SK-N-SH treated with all-trans-retinoic acid at 6 μM for 48 hours (cell line): ENCODE data around the gene EPN3.
A peak's percentile ranks its signal among the peaks of the same experiment; 100 is the strongest.

ENCODE experiments used
- ATAC-seq: fragments of 200-7000 bp; cut with Tn5 transposase; 3 replicates; pipeline ENCODE4 v1.9.1; 2020; ENCODE audit warnings: mild to moderate bottlenecking, moderate library complexity
- ARNTL ChIP-seq: fragments of 450-650 bp; formaldehyde crosslinking; IDR thresholded peaks from 2 replicates; pipeline ENCODE4 v1.5.0; 2020; ENCODE audit warnings: low read depth, mild to moderate bottlenecking, moderate library complexity, borderline replicate concordance
- CSDC2 ChIP-seq: fragments of 250-450 bp; sonication (Bioruptor Pico); IDR thresholded peaks from 2 replicates; pipeline ENCODE4 v1.5.0; 2020; ENCODE audit warnings: mild to moderate bottlenecking, moderate library complexity
- ESRRG ChIP-seq: fragments of 250-450 bp; sonication (Bioruptor Pico); IDR thresholded peaks from 2 replicates; pipeline ENCODE4 v1.6.1; 2021; ENCODE audit warnings: mild to moderate bottlenecking
- GLIS3 ChIP-seq: fragments of 250-450 bp; sonication (Bioruptor Pico); IDR thresholded peaks from 2 replicates; pipeline ENCODE4 v1.5.0; 2020; ENCODE audit warnings: mild to moderate bottlenecking, moderate library complexity
- ISL1 ChIP-seq: fragments of 250-450 bp; sonication (Bioruptor Pico); IDR thresholded peaks from 2 replicates; pipeline ENCODE4 v2.1.2; 2022; ENCODE audit warnings: mild to moderate bottlenecking, moderate library complexity
- OSR1 ChIP-seq: fragments of 250-450 bp; sonication (Bioruptor Pico); IDR thresholded peaks from 2 replicates; pipeline ENCODE4 v1.8.0; 2022; ENCODE audit warnings: moderate library complexity, mild to moderate bottlenecking, inconsistent platforms
- PPARA ChIP-seq: fragments of 250-450 bp; sonication (Bioruptor Pico); IDR thresholded peaks from 2 replicates; pipeline ENCODE4 v1.5.0; 2020; ENCODE audit warnings: mild to moderate bottlenecking, borderline replicate concordance
- SNAI2 ChIP-seq: fragments of 250-450 bp; sonication (Bioruptor Pico); IDR thresholded peaks from 2 replicates; pipeline ENCODE4 v1.5.0; 2020; ENCODE audit warnings: mild to moderate bottlenecking, moderate library complexity
- TCF4 ChIP-seq: fragments of 250-450 bp; sonication (Bioruptor Pico); IDR thresholded peaks from 2 replicates; pipeline ENCODE4 v1.8.0; 2021; ENCODE audit warnings: mild to moderate bottlenecking, moderate library complexity, borderline replicate concordance
- TOX ChIP-seq: fragments of 250-450 bp; sonication (Bioruptor Pico); IDR thresholded peaks from 2 replicates; pipeline ENCODE4 v1.8.0; 2021; ENCODE audit warnings: mild to moderate bottlenecking, moderate library complexity, borderline replicate concordance
- TSHZ2 ChIP-seq: fragments of 250-450 bp; sonication (Bioruptor Pico); IDR thresholded peaks from 2 replicates; pipeline ENCODE4 v1.5.0; 2020; ENCODE audit warnings: mild to moderate bottlenecking, moderate library complexity
- ZC3H10 ChIP-seq: fragments of 250-450 bp; sonication (Bioruptor Pico); IDR thresholded peaks from 2 replicates; pipeline ENCODE4 v1.5.1; 2021; ENCODE audit warnings: mild to moderate bottlenecking, moderate library complexity
- ZFP3 ChIP-seq: fragments of 250-450 bp; sonication (Bioruptor Pico); IDR thresholded peaks from 2 replicates; pipeline ENCODE4 v1.5.0; 2020; ENCODE audit warnings: mild to moderate bottlenecking, moderate library complexity
- ZFP30 ChIP-seq: fragments of 450-650 bp; formaldehyde crosslinking; IDR thresholded peaks from 2 replicates; pipeline ENCODE4 v1.5.0; 2022; ENCODE audit warnings: mild to moderate bottlenecking, moderate library complexity
- ZNF565 ChIP-seq: fragments of 450-650 bp; formaldehyde crosslinking; conservative IDR thresholded peaks from 2 replicates; pipeline ENCODE4 v1.5.0; 2020; ENCODE audit warnings: low read depth, mild to moderate bottlenecking, moderate library complexity
- ZNF70 ChIP-seq: fragments of 450-650 bp; formaldehyde crosslinking; IDR thresholded peaks from 2 replicates; pipeline ENCODE4 v1.5.0; 2020; ENCODE audit warnings: mild to moderate bottlenecking, moderate library complexity
- ZNF8 ChIP-seq: fragments of 450-650 bp; formaldehyde crosslinking; IDR thresholded peaks from 2 replicates; pipeline ENCODE4 v1.5.0; 2020; ENCODE audit warnings: mild to moderate bottlenecking, moderate library complexity
- TF ChIP-seq, protein P1 (sequence below): fragments of 250-450 bp; sonication (Bioruptor Pico); IDR thresholded peaks from 2 replicates; pipeline ENCODE4 v1.5.1; 2020; ENCODE audit warnings: low read depth, mild to moderate bottlenecking, moderate library complexity
- TF ChIP-seq, protein P2 (sequence below): fragments of 250-450 bp; sonication (Bioruptor Pico); IDR thresholded peaks from 2 replicates; pipeline ENCODE4 v1.8.0; 2021; ENCODE audit warnings: low read depth, mild to moderate bottlenecking, moderate library complexity, borderline replicate concordance
- TF ChIP-seq, protein P3 (sequence below): fragments of 250-450 bp; sonication (Bioruptor Pico); IDR thresholded peaks from 2 replicates; pipeline ENCODE4 v1.8.0; 2020; ENCODE audit warnings: mild to moderate bottlenecking, moderate library complexity, borderline replicate concordance

EPN3 gene

GRCh38 chr17:50559674-50560184 is 27.2 kb downstream of the EPN3 start:
- peak; percentile 60 for ATAC-seq
- TF ChIP-seq ISL1 (CRISPR knock-in tag) (no peak), ZFP30 (no peak), TCF4 (CRISPR knock-in tag) (no peak), TOX (no peak)
- TF ChIP-seq, all 23 proteins: peak for 0

GRCh38 chr17:50560185-50560824 is 27.8 kb downstream of the EPN3 start, which contains the start of gene CACNA1G:
CACNA1G (plus strand) TSS chr17:50560715; CDS start chr17:50561460, 745 bp downstream.
- no peak for TF ChIP-seq ZFP3 (CRISPR knock-in tag)
- no peak for TF ChIP-seq TOX
- no peak for TF ChIP-seq ZNF70
- TF ChIP-seq ZC3H10 (CRISPR knock-in tag): no peak
- TF ChIP-seq GLIS3 (CRISPR knock-in tag): no peak
- no peak for TF ChIP-seq OSR1 (CRISPR knock-in tag)
- no peak for TF ChIP-seq ZNF565 (CRISPR knock-in tag)
- TF ChIP-seq CSDC2 (CRISPR knock-in tag): no peak
- TF ChIP-seq PPARA (CRISPR knock-in tag): no peak
- peak; percentile 87 for ATAC-seq

GRCh38 chr17:50560931-50561745 is 28.6 kb downstream of the EPN3 start:
- TF ChIP-seq SNAI2 (no peak), TSHZ2 (CRISPR knock-in tag) (no peak), ZNF565 (CRISPR knock-in tag) (no peak), ZC3H10 (CRISPR knock-in tag) (no peak), ZFP3 (CRISPR knock-in tag) (no peak), TOX (no peak), ISL1 (CRISPR knock-in tag) (no peak), OSR1 (CRISPR knock-in tag) (no peak), ZFP30 (no peak), ZNF70 (no peak), CSDC2 (CRISPR knock-in tag) (no peak), ARNTL (no peak), PPARA (CRISPR knock-in tag) (no peak), TCF4 (CRISPR knock-in tag) (no peak)
- TF ChIP-seq, protein P1, sequence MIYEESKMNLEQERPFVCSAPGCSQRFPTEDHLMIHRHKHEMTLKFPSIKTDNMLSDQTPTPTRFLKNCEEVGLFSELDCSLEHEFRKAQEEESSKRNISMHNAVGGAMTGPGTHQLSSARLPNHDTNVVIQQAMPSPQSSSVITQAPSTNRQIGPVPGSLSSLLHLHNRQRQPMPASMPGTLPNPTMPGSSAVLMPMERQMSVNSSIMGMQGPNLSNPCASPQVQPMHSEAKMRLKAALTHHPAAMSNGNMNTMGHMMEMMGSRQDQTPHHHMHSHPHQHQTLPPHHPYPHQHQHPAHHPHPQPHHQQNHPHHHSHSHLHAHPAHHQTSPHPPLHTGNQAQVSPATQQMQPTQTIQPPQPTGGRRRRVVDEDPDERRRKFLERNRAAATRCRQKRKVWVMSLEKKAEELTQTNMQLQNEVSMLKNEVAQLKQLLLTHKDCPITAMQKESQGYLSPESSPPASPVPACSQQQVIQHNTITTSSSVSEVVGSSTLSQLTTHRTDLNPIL (CRISPR knock-in tag): no peak
- TF ChIP-seq, protein P2, sequence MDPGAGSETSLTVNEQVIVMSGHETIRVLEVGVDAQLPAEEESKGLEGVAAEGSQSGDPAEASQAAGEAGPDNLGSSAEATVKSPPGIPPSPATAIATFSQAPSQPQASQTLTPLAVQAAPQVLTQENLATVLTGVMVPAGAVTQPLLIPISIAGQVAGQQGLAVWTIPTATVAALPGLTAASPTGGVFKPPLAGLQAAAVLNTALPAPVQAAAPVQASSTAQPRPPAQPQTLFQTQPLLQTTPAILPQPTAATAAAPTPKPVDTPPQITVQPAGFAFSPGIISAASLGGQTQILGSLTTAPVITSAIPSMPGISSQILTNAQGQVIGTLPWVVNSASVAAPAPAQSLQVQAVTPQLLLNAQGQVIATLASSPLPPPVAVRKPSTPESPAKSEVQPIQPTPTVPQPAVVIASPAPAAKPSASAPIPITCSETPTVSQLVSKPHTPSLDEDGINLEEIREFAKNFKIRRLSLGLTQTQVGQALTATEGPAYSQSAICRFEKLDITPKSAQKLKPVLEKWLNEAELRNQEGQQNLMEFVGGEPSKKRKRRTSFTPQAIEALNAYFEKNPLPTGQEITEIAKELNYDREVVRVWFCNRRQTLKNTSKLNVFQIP (CRISPR knock-in tag): no peak
- TF ChIP-seq, all 23 proteins: peak for 0
- no peak for ATAC-seq

- ATAC-seq: no peak
- TF ChIP-seq ZNF8 (CRISPR knock-in tag) (no peak), SNAI2 (no peak), GLIS3 (CRISPR knock-in tag) (no peak), ZNF565 (CRISPR knock-in tag) (no peak), ARNTL (no peak), ZFP3 (CRISPR knock-in tag) (no peak), PPARA (CRISPR knock-in tag) (no peak), ESRRG (no peak), TCF4 (CRISPR knock-in tag) (no peak), TSHZ2 (CRISPR knock-in tag) (no peak), ZNF70 (no peak), ZC3H10 (CRISPR knock-in tag) (no peak)
- TF ChIP-seq, protein P2 (CRISPR knock-in tag): no peak
- TF ChIP-seq, protein P3, sequence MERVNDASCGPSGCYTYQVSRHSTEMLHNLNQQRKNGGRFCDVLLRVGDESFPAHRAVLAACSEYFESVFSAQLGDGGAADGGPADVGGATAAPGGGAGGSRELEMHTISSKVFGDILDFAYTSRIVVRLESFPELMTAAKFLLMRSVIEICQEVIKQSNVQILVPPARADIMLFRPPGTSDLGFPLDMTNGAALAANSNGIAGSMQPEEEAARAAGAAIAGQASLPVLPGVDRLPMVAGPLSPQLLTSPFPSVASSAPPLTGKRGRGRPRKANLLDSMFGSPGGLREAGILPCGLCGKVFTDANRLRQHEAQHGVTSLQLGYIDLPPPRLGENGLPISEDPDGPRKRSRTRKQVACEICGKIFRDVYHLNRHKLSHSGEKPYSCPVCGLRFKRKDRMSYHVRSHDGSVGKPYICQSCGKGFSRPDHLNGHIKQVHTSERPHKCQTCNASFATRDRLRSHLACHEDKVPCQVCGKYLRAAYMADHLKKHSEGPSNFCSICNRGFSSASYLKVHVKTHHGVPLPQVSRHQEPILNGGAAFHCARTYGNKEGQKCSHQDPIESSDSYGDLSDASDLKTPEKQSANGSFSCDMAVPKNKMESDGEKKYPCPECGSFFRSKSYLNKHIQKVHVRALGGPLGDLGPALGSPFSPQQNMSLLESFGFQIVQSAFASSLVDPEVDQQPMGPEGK: no peak
Measured at GRCh38 chr17:50561746-50562141, 29.2 kb downstream of the EPN3 start.
